ENCODE results near the gene SRSF8.
A peak's percentile ranks its signal among the peaks of the same experiment; 100 is the strongest.
"Not testable (repeated sequence)": the region's sequence is repeated elsewhere in the genome, so short reads cannot be mapped to it uniquely, and the experiment has no call there.

SRSF8 gene

GRCh38 chr11:95066716-95067038 lies at the start of gene SRSF8:
Gene SRSF8, plus strand, starts transcription at chr11:95066919. Its CDS starts 308 bp downstream, at chr11:95067227.
- DNase-seq, result no peak

- not testable (repeated sequence) for DNase-seq
These were observed 45.3 kb upstream of the SRSF8 start for GRCh38 chr11:95021468-95021867.

- no peak for DNase-seq
These were observed 41.8 kb upstream of the SRSF8 start, which contains the start of gene KDM4E for GRCh38 chr11:95024958-95025357. Gene KDM4E, plus strand, starts transcription at chr11:95025258. Its CDS starts 300 bp downstream, at chr11:95025558.

- DNase-seq, result not testable (repeated sequence)
These were observed 41.1 kb upstream of the SRSF8 start for GRCh38 chr11:95025594-95025993.

- no peak for DNase-seq
These were observed 38.4 kb upstream of the SRSF8 start for GRCh38 chr11:95028357-95028756.

GRCh38 chr11:95033051-95033450 lies 33.7 kb upstream of the SRSF8 start:
- DNase-seq, result no peak

GRCh38 chr11:95035316-95035715 lies 31.4 kb upstream of the SRSF8 start:
- no peak for DNase-seq

GRCh38 chr11:95037356-95038035 lies 29.2 kb upstream of the SRSF8 start:
- not testable (repeated sequence) for DNase-seq

- no peak for DNase-seq
These were observed 24.5 kb upstream of the SRSF8 start for GRCh38 chr11:95042239-95042638.

GRCh38 chr11:95042906-95043305 lies 23.8 kb upstream of the SRSF8 start:
- no peak for DNase-seq

- no peak for DNase-seq
These were observed 22.7 kb upstream of the SRSF8 start for GRCh38 chr11:95044010-95044409.

GRCh38 chr11:95045812-95046211 lies 20.9 kb upstream of the SRSF8 start:
- DNase-seq, result no peak

GRCh38 chr11:95049122-95049521 lies 17.6 kb upstream of the SRSF8 start, which contains the start of gene KDM4F:
Gene KDM4F, plus strand, starts transcription at chr11:95049422.
- not testable (repeated sequence) for DNase-seq

GRCh38 chr11:95050595-95051202 lies 16.0 kb upstream of the SRSF8 start:
- no peak for DNase-seq

GRCh38 chr11:95054356-95054755 lies 12.4 kb upstream of the SRSF8 start:
- no peak for DNase-seq

GRCh38 chr11:95055283-95055897 lies 11.3 kb upstream of the SRSF8 start:
- no peak for DNase-seq

GRCh38 chr11:95057959-95058358 lies 8.8 kb upstream of the SRSF8 start:
- DNase-seq, result no peak

- peak; percentile 63 for DNase-seq
These were observed 8.1 kb upstream of the SRSF8 start for GRCh38 chr11:95058621-95059020.

- DNase-seq, result no peak
These were observed 7.7 kb upstream of the SRSF8 start for GRCh38 chr11:95059046-95059445.

GRCh38 chr11:95065336-95065735 lies 1.4 kb upstream of the SRSF8 start:
- DNase-seq, result no peak

- peak; percentile 76 for DNase-seq
These were observed 521 bp downstream of the SRSF8 start for GRCh38 chr11:95067039-95067840.

- no peak for DNase-seq
These were observed 1.1 kb downstream of the SRSF8 start for GRCh38 chr11:95067841-95068219.

- DNase-seq, result peak; percentile 89
These were observed 1.8 kb downstream of the SRSF8 start for GRCh38 chr11:95068549-95068948.

Data from fibroblast of skin of right quadriceps (primary cell).